ENCODE results near the gene RASL10A. TPM values are rescaled to one million over a fixed set of nuclear protein-coding genes. Genes with fewer than 3 reads are reported as not detected.

The RASL10A gene
- total RNA-seq, 2 donors from 2014 or later = 1.1 to 1.8 TPM

DNA sequence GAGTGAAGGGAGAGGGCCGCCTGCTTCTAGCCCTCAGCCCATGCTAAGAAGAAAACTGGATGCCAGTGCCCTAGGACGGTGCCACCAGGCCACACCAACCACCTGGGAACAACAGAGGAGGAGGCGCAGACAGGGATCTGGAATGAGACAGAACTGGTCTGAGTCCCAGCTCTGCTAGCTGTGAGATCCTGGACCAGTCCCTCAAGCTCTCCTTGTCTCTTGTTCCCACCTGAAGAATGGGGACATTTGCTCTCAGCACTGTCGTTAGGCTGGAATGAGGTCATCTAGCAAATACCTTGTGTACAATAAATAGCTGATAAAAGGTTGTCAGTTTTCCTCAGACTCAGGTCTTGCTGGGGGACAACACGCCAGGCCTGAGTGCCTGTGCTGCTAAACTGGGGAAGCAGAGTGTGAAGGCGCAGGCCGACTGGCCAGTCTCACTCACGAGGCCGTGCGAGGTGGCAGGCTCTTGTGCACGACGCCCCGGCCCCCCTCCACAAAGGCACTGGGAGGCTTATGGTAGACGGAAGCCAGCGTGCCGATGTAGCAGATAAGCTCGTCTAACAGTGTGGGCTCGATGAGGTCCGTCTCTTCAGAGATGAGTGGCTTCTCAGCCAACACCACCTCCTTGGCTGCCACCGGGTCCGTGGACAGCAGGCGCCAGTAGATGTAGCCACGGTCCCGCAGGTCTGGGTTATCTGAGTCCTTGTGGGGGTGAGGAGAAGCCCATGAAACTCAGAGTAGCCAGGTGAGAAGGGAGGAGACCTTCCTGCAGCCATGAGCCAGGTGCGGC is 25.8 kb upstream of the RASL10A start:
- peaks cover 0 to 27% of the 10 kb centered on the region in 2 donors for H3K4me1 ChIP-seq
- H3K27ac ChIP-seq = peak overlapping the region in 1 of 2 donors; percentile 72
- H3K27me3 ChIP-seq = no peaks in the 10 kb centered on the region
- TF ChIP-seq CTCF (IDR thresholded peaks at IDR 0.05) = no peak
- no peak for DNase-seq (ENCODE audit: low spot score)
- H3K9me3 ChIP-seq = no peaks in the 10 kb centered on the region
- H3K4me3 ChIP-seq = no peak overlapping the region
- H3K36me3 ChIP-seq = peaks cover 55% of the 10 kb centered on the region

GRCh38 chr22:29340566-29340965 is 25.1 kb upstream of the RASL10A start:
- H3K27ac ChIP-seq = no peak overlapping the region
- H3K27me3 ChIP-seq = no peaks in the 10 kb centered on the region
- DNase-seq (ENCODE audit: low spot score) = no peak
- H3K36me3 ChIP-seq = peaks cover 54% of the 10 kb centered on the region
- peaks cover 0 to 27% of the 10 kb centered on the region in 2 donors for H3K4me1 ChIP-seq
- H3K9me3 ChIP-seq = no peaks in the 10 kb centered on the region
- no peak for TF ChIP-seq CTCF (IDR thresholded peaks at IDR 0.05)
- H3K4me3 ChIP-seq = no peak overlapping the region

- peaks cover 0 to 22% of the 10 kb centered on the region in 2 donors for H3K4me1 ChIP-seq
- no peak for DNase-seq (ENCODE audit: low spot score)
- peaks cover 63% of the 10 kb centered on the region for H3K36me3 ChIP-seq
- TF ChIP-seq CTCF (IDR thresholded peaks at IDR 0.05) = no peak
- H3K4me3 ChIP-seq = no peak overlapping the region
- no peak overlapping the region for H3K27ac ChIP-seq
- H3K27me3 ChIP-seq = no peaks in the 10 kb centered on the region
- no peaks in the 10 kb centered on the region for H3K9me3 ChIP-seq
Observed at GRCh38 chr22:29339381-29340235, 24.1 kb upstream of the RASL10A start.

- no peak for TF ChIP-seq CTCF (IDR thresholded peaks at IDR 0.05)
- Histone ChIP-seq H3K4me1 (peaks cover 0 to 18% of the 10 kb centered on the region in 2 donors), H3K36me3 (peaks cover 73% of the 10 kb centered on the region), H3K27me3 (no peaks in the 10 kb centered on the region), H3K9me3 (no peaks in the 10 kb centered on the region), H3K4me3 (no peak overlapping the region), H3K27ac (no peak overlapping the region)
- DNase-seq (ENCODE audit: low spot score) = no peak
Observed at GRCh38 chr22:29338398-29338797, 22.9 kb upstream of the RASL10A start.

GRCh38 chr22:29337631-29338284 is 22.3 kb upstream of the RASL10A start:
- Histone ChIP-seq H3K4me1 (peaks cover 0 to 11% of the 10 kb centered on the region in 2 donors), H3K36me3 (peaks cover 80% of the 10 kb centered on the region), H3K9me3 (no peaks in the 10 kb centered on the region), H3K27me3 (no peaks in the 10 kb centered on the region), H3K4me3 (no peak overlapping the region), H3K27ac (no peak overlapping the region)
- TF ChIP-seq CTCF (IDR thresholded peaks at IDR 0.05) = no peak
- no peak for DNase-seq (ENCODE audit: low spot score)
